Breast epithelium (tissue), 4 donors: ENCODE data around the gene HAPLN1. TPM values are rescaled to one million over a fixed set of nuclear protein-coding genes. Genes with fewer than 3 reads are reported as not detected.

Source experiments
- DNase-seq, 2 donors: peaks; one replicate each; pipeline ENCODE4 v3.0.0-alpha.2; 2019; ENCODE audit warnings: low spot score in 2 of 2
- H3K27ac ChIP-seq, 2 donors: fragments of 200-600 bp; sonication (generic) in 1 of 2; one replicate each; pipeline ENCODE4 v1.5.1; 2016 to 2019; ENCODE audit warnings: mild to moderate bottlenecking in 1 of 2
- H3K27me3 ChIP-seq, 2 donors: fragments of 200-600 bp; sonication (generic) in 1 of 2; one replicate each; pipeline versions ENCODE4 v1.5.1 to v1.6.0; 2017 to 2019; ENCODE audit warnings: control low read depth in 1 of 2, mild to moderate bottlenecking in 1 of 2
- H3K36me3 ChIP-seq: fragments of 200-600 bp; one replicate; pipeline ENCODE4 v1.5.1; 2019
- H3K4me1 ChIP-seq, 2 donors: fragments of 200-600 bp; sonication (generic); one replicate each; pipeline ENCODE4 v1.5.1; 2016 to 2019; ENCODE audit warnings: control low read depth in 1 of 2
- H3K4me3 ChIP-seq, 3 donors: fragments of 200-600 bp; sonication (generic); 1 replicate in 2 of 3; 2 replicates in 1 of 3; pipeline ENCODE4 v1.5.1; 2016 to 2019; ENCODE audit warnings: mild to moderate bottlenecking in 3 of 3, moderate library complexity in 2 of 3
- H3K9me3 ChIP-seq, 2 donors: fragments of 200-600 bp; sonication (generic) in 1 of 2; one replicate each; pipeline ENCODE4 v1.5.1; 2016 to 2019; ENCODE audit warnings: control low read depth in 1 of 2
- CTCF ChIP-seq, 3 donors: fragments of 450-650 bp; IDR thresholded peaks; one replicate each; pipeline ENCODE4 v1.5.1; 2016 to 2017; ENCODE audit warnings: antibody characterized with exemption in 3 of 3, mild to moderate bottlenecking in 3 of 3, moderate library complexity in 3 of 3
- POLR2A ChIP-seq: fragments of 450-650 bp; IDR thresholded peaks from one replicate; pipeline ENCODE4 v1.6.1; 2016; ENCODE audit warnings: antibody characterized with exemption, mild to moderate bottlenecking, moderate library complexity
- POLR2AphosphoS5 ChIP-seq, 3 donors: sonication (generic); formaldehyde crosslinking; IDR thresholded peaks; one replicate each; pipeline ENCODE4 v1.6.1; 2017; ENCODE audit warnings: antibody characterized with exemption in 3 of 3
- intact Hi-C: fragments of 100-400 bp; cut with DNase I; formaldehyde crosslinking; loops from one replicate; pipeline ENCODE4 v1.15.1; 2023; ENCODE audit warnings: low total_unique reads
- total RNA-seq, 3 donors: library from RNA; depleted of rRNA; stranded (reverse); fragments of >200 nt; gene quantifications; one replicate each; pipeline ENCODE4 v1.1.0, GENCODE V29; 2016

Gene HAPLN1
- total RNA-seq, 3 donors from 2014 or later: not detected

- Histone ChIP-seq H3K27ac (no peak overlapping the region), H3K27me3 (no peaks in the 10 kb centered on the region), H3K4me1 (no peaks in the 10 kb centered on the region), H3K4me3 (no peak overlapping the region), H3K9me3 (no peaks in the 10 kb centered on the region), H3K36me3 (no peaks in the 10 kb centered on the region)
- no peak for DNase-seq
- no peak for TF ChIP-seq POLR2A
- intact Hi-C loops: no loop called here
Observed at GRCh38 chr5:83672158-83672557, 48.5 kb downstream of the HAPLN1 start.

- TF ChIP-seq POLR2A (no peak), CTCF (IDR thresholded peaks at IDR 0.05) (no peak), POLR2AphosphoS5 (IDR thresholded peaks at IDR 0.05) (no peak)
- Histone ChIP-seq H3K27me3 (no peaks in the 10 kb centered on the region), H3K4me1 (no peaks in the 10 kb centered on the region), H3K27ac (no peak overlapping the region), H3K9me3 (no peaks in the 10 kb centered on the region), H3K36me3 (no peaks in the 10 kb centered on the region), H3K4me3 (no peak overlapping the region)
- intact Hi-C loops: no loop called here
- DNase-seq: no peak
Observed at GRCh38 chr5:83665631-83666030, 55.0 kb downstream of the HAPLN1 start.

- Histone ChIP-seq H3K9me3 (no peaks in the 10 kb centered on the region), H3K4me1 (no peaks in the 10 kb centered on the region), H3K27me3 (no peaks in the 10 kb centered on the region), H3K36me3 (no peaks in the 10 kb centered on the region), H3K4me3 (no peak overlapping the region), H3K27ac (no peak overlapping the region)
- intact Hi-C loops: no loop called here
- TF ChIP-seq POLR2AphosphoS5 (IDR thresholded peaks at IDR 0.05) (no peak), CTCF (IDR thresholded peaks at IDR 0.05) (no peak), POLR2A (no peak)
- no peak for DNase-seq
Observed at GRCh38 chr5:83662558-83662957, 58.1 kb downstream of the HAPLN1 start.

- no peak for TF ChIP-seq CTCF (IDR thresholded peaks at IDR 0.05)
- TF ChIP-seq POLR2A: no peak
- TF ChIP-seq POLR2AphosphoS5 (IDR thresholded peaks at IDR 0.05): no peak
- Histone ChIP-seq H3K27ac (no peak overlapping the region), H3K36me3 (no peaks in the 10 kb centered on the region), H3K9me3 (no peaks in the 10 kb centered on the region), H3K4me3 (no peak overlapping the region), H3K27me3 (no peaks in the 10 kb centered on the region), H3K4me1 (no peaks in the 10 kb centered on the region)
- intact Hi-C loops: no loop called here
- DNase-seq: no peak
Observed at GRCh38 chr5:83657807-83658525, 62.7 kb downstream of the HAPLN1 start.

- Histone ChIP-seq H3K9me3 (no peaks in the 10 kb centered on the region), H3K27me3 (no peaks in the 10 kb centered on the region), H3K4me1 (no peaks in the 10 kb centered on the region), H3K36me3 (no peaks in the 10 kb centered on the region), H3K27ac (no peak overlapping the region), H3K4me3 (no peak overlapping the region)
- intact Hi-C loops: no loop called here
- no peak for TF ChIP-seq CTCF (IDR thresholded peaks at IDR 0.05)
- TF ChIP-seq POLR2A: no peak
- no peak for TF ChIP-seq POLR2AphosphoS5 (IDR thresholded peaks at IDR 0.05)
- DNase-seq: no peak
Observed at GRCh38 chr5:83654427-83654994, 66.1 kb downstream of the HAPLN1 start.
